ENCODE results near the gene PRSS35.

DNA sequence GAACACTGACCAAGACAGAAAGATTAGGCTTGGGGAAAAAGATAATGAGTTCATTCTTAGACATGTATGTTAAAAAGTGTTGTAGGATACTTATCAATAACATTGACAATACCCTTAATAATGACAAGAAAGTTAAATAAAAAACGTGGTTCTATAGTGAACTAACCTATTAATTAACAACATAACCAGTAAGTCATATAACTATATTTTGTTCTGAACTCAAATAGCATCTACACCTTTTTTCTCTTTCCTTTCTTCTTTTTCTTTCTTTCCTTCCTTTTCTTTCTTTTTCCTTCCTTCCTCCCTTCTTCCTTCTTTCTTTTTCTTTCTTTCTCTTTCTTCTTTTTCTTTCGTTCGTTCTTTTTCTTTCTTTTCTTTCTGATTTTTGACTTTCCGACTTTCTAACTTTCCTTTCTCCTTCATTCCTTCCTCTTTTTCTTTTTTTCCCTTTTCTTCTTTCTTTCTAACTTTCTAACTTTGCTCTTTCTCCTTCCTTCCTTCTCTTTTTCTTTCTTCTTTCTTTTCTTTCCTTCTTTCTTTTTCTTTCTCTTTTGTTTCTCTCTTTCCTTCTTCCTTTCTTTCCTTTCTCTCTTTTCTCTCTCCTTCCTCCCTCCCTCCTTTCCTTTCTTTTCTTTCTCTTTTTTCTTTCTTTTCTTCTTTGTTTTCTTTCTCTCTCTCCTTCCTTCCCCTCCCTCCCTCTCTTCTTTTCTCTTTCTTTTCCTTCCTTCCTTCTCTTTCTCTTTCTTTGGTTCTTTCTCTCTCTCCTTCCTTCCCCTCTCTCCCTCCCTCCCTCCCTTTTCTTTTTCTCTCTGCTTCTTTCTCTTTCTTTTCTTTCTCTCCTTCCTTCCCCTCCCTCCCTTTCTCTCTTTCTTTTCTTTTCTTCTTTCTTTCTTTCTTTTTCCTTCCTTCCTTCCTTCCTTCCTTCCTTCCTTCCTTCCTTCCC, 24.6 kb downstream of the PRSS35 start:
- TF ChIP-seq, protein P1, sequence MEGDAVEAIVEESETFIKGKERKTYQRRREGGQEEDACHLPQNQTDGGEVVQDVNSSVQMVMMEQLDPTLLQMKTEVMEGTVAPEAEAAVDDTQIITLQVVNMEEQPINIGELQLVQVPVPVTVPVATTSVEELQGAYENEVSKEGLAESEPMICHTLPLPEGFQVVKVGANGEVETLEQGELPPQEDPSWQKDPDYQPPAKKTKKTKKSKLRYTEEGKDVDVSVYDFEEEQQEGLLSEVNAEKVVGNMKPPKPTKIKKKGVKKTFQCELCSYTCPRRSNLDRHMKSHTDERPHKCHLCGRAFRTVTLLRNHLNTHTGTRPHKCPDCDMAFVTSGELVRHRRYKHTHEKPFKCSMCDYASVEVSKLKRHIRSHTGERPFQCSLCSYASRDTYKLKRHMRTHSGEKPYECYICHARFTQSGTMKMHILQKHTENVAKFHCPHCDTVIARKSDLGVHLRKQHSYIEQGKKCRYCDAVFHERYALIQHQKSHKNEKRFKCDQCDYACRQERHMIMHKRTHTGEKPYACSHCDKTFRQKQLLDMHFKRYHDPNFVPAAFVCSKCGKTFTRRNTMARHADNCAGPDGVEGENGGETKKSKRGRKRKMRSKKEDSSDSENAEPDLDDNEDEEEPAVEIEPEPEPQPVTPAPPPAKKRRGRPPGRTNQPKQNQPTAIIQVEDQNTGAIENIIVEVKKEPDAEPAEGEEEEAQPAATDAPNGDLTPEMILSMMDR (IDR thresholded peaks at IDR 0.05): no peak
- no peak for TF ChIP-seq POLR2A (IDR thresholded peaks at IDR 0.05; ENCODE audit: low read depth)

Measured in esophagus muscularis mucosa (tissue), 3 donors.